ENCODE results near the gene SPECC1L.

SPECC1L gene

DNA sequence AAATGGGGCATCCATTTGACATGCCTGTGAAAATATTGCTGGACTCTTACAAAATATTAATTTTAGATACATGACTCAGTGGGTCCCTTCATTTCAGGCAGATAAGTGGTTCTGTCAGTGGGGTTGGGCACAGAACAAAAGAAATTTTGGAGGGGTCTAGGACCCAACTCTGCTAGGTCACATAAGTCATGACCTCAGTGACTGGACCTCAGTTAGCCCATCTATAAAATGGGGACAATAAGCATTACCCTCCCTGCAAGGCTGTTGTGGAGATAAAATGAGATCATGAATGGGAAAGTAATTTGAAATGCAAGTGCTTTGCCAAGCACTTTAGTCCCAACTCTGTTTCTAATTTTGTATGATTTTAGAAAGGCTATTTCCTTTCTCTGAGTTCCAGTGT lies 180.5 kb downstream of the SPECC1L start:
- DNase-seq = no peak

DNA sequence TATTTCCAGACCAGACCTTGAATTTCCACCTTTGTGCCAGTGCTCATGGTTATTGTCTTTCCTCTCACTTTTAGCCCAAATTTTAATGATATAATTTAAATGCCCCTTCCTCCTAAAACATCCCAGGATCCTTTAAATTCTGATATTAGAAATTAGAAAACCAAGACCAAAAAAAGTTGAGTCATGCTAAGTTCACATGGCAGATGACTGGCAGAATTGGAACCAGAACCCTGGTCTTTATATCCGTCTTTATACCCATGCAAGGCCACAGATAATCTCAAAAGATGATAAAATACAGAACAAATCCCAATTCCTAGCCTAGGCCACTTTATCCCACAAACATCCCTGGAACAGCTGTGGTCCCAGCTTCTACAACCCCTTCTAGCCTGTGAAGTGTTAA lies 183.2 kb downstream of the SPECC1L start:
- no peak for DNase-seq

DNA sequence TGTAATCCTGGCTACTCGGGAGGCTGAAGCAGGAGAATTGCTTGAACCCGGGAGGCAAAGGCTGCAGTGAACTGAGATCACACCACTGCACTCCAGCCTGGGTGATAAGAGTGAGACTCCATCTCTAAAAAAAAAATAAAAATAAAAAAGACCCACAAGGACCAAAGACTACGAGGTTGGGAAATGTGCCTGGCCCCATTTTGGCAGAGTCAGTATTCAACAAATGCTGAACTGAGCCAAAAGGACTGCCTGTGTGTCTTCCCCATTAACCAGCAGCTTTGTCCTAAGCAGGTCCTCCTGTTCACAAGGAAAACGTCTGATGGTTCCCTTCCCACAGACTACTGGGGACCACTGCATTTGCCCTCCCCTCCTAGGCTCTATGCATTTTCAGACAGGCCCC lies 184.4 kb downstream of the SPECC1L start:
- no peak for DNase-seq

DNA sequence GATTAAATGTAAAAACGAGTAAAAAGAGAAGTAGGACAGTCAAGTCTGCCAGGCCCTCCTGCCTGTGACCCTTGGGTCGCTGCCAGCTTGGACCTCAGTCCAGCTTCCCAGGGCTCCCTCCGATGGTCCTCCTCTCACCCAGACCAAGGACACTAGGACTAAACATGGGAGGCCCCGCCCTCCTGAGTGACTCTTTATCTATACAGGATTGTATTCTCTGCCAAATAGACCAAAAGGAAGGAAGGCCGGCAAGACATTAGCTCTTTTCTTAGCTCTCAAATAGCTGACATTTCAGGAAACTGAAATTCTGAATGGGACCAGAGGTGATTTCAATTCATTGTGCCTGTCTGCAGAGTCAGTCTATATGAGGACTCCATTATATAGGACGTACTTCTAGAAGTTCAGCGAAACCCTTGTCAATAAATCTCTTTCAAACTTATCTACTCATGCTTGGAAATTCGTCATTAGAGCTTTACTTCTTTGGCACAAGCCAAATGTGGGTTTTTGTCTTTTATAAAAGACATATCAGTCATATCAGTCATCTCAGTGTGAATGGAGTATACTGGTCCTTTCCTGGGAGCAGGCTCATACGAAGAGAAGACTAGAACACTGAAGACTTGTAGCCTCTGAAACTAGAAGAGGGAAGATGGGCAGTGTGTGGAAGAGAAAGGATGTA lies 185.3 kb downstream of the SPECC1L start:
- DNase-seq = no peak

DNA sequence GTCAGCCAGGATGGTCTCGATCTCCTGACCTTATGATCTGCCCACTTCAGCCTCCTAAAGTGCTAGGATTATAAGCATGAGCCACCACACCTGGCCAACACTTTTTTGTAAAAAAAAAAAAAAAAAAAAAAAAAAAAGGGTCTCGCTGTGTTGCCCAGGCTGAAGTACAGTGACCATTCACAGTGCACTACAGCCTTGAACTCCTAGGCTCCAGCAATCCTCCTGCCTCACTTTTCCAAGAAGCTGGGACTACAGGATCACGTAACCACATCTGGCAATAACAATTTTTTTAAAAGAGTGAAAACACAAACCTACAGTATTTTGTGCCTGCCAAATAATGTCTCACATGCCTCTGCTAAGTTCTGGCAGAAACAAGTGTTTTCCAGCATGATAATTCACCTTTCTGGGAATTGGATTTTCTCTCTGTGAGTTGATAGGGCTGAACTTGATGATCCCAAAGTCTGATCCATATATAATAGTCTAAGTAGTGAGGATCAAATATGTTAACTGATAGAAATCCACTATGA lies 187.3 kb downstream of the SPECC1L start:
- no peak for DNase-seq

DNA sequence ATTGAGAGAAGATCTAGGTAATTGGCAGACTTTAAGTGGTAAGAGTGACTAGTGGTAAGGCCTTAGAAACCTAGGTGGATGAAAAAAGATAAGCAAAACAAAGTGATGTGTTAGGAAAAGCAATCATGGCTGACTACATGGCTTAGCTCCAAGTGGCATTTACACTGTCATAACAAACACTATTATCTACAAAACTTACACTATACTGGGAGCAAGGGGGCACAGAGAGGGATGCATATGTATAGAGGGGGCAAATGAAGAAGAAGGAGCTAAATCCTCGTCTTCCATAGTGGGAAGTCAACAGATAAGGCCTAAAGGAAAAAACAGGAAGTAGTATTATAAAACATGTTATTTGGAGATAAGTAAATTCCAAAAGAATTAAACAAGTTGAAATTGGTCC lies 189.3 kb downstream of the SPECC1L start:
- DNase-seq = no peak

DNA sequence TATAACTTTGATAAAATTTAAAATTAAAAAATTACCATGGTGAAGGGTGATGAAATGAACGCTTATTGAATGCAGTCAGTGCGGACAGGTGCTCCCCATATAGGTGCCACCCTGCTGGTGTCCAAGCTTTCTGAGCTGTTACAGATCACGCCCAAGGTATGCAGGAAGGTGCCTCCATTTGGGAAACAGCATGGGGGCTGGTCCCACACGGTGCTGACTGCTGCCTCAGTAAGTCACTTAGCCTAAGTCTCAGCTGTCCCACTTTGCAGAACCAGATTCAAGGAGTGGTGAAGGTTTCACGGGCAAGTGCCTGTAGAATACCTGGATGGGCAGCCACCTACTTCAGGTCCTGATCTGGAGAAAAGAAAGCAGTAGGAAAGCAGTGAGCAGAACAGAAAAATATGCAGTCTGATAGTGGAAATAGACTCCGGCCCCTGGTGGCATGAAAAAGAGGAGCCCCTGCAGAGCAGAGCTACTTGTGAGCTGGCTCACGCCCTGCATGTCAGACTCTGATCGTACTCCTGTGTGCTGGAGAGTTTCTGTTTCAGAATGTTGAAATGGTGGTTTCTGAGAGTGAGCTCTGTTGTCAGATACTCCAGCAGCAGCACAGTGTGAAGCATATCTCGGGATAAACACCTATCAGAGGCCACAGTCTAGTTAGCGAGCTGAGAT lies 189.9 kb downstream of the SPECC1L start:
- no peak for DNase-seq

DNA sequence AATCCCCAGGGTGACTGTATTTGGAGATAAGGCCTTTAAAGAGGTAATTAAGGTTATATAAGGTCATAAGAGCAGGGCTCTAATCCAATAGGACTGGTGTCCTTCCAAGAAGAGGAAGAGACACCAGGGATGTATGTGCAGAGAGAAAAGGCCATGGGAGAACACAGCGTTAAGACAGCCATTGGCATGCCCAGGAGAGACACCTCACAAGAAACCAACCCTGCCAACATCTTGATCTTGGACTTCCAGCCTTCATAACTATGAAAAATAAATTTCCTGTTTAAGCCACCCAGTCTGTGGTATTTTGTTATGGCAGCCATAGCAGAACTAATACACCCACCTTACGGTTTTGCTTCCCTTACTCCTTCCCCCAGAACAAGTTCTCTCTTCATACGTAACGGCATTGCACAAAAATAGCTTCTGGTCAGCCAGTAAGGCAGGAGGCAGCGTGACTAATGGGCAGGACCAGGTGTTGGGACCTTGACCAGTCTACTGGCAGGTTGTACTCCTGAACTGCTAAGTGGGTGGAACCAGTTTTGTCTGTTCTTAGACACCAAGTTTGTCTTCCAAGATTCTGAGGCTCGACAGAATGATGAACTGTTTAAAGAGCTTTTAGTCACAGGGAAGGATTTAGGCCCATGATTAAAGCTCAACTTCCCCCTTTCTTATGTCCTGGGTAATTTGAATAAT lies 192.6 kb downstream of the SPECC1L start:
- DNase-seq = no peak

DNA sequence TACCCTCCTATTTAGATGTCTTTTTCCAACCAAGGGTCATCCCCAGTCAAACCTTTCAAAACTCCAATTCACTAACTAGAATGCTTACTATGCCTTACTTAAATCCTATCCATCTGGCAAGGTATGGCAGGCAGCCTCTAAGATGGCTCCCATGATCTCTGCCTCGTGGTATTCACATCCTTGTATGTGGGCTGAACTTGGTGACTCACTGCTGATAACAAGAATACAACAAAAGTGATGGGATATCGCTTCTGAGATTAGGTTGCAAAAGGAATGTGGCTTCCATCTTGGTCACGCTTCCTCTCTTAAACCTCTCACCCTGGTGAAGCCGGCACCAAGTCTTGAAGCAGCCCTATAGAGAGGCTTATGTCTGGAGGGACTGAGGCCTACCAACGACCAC lies 194.9 kb downstream of the SPECC1L start:
- peak; percentile 82 for DNase-seq

DNA sequence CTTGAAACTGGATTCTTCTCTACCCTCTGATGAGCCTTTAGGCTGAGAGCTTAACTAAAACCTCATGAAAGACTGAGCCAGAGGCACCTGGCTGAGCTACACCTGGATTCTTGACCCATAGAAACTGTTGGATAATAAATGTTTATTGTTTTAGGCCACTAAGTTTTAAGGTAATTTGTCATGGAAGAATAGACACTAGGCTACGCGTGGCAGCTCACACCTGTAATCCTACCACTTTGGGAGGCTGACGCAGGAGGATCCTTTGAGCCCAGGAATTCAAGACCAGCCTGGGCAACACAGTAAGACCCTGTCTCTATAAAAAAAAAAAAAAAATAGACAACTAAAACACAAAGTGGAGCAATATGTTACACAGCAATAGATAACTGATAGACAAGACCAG lies 195.3 kb downstream of the SPECC1L start:
- DNase-seq = no peak

DNA sequence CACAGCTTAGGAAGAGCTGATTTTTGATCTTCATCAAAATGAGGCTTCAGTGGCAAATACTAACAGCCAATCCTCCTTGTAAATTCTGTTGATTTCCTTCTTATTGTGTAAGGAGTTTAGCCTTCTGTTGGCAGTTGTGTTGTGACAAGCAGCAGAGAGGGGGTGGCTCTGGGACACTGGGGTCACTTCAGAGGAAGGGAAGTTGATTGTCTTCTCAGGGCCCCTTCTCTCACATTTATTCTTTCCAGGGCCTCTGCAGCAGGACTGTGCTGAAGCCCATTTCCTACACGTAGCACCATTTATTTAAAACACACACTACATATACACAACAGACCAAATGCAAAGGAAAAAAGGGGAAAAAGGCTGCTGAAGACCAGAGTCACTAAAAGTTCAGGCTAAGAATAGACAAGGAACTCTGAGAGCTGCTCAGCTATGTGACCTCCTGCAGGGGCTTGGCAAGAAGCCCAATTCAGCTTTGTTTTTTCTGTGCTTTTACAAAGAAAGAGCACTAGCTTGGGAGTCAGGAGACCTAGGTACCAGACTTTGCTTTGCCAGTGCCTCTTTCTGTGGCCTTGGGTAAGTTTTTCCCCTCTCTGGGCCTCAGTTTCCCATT lies 196.2 kb downstream of the SPECC1L start:
- DNase-seq = peak; percentile 74

DNA sequence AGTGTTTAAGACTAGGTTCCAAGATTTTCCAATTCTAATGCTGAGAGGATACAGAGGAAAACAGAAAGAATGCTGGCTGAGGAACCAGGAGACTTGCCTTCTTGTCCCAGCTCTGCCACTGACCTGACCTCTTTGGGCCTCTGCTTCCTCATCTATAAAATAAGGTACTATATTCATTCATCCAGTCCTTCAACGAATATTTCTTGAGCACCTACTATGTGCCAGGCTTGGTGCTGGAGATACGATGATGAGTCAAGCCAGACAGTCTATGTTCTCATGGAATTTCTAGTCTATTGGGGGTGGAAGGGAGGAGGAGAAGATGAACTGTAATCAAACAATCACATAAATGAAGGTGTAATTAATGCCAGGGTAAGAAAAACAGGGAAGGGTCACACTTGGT lies 196.7 kb downstream of the SPECC1L start:
- no peak for DNase-seq

Measured in EL (cell line).